CD4-positive, alpha-beta T cell treated with Interleukin-4 for 1 hour (primary cell): ENCODE results near the gene RIPK1.
A peak's percentile ranks its signal among the peaks of the same experiment; 100 is the strongest.
"Not testable (repeated sequence)": the region's sequence is repeated elsewhere in the genome, so short reads cannot be mapped to it uniquely, and the experiment has no call there.

Experiments used
- DNase-seq, 2 donors: peaks; one replicate each; pipeline ENCODE4 v3.0.0-alpha.2; 2020 to 2022

RIPK1 gene

DNA sequence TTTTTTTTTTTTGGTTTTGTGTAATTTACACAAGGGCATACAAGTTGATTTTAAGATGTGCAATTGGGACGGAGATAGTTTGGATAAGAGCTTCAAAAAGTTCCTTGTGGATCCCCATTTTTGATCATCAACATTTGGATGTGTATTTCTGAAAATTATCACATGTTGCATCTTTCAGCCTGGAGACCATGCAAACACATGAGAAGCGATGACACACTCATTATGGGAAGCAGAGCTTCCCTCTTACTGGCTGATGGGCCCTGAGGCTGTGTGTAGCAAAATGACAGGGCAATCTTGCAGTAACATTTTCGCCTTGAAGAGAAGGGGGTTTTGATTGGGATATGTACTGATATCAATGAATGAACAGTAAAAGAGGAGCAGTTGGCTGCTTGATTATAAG is 22.0 kb upstream of the RIPK1 start:
- DNase-seq: no peak

DNA sequence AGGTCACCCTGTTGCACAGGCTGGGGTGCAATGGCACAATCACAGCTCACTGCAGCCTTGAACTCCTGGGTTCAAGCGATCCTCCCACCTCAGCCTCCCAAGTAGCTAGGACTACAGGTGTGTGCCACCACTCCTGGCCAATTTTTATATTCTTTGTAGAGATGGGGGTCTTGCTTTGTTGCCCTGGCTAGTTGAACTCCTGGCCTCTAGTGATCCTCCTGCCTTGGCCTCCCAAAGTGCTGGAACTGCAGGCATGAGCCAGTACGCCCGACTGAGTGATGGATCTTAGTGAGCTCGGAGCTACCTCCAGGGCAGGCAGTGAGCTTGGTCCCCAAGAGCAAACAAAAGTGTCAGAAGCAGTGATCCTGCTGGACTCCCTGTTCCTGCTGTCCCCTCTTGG is 20.3 kb upstream of the RIPK1 start:
- not testable (repeated sequence) for DNase-seq

DNA sequence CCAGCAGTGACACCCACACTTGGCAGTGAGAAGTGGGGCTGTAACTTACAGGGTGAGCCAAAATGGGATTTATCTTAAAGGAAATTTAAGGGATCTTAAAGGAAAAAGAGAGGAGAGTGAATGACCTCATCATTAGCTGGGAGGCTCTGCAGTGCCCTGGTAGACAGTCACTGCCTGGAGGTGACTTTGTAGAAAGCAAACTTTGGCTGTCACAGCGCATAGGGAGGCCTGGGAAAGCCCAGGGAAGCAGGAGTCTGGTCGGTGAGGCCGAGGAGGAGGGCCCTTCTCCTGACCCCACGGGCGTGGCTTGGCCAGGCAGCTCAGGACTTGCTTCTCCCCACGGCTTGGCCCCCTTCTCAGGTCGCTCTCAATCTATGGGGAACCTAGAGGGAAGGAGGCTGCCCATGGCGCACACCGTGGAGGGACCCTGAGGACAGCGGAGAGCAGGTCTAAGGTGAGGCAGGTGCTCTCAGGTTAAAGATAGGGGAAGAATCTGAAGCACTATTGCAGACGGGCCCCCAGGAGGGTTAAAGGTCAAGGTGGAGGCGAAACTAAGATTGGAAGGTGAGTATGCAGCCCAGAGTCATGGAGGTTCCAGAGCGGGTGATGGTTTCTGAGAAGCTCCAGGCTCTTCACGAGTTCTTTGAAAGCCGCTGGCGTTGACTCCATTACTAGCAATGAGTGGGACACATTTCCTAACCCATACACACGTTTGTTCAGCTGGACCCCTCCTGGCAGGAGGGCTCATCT is 15.6 kb upstream of the RIPK1 start:
- no peak for DNase-seq

DNA sequence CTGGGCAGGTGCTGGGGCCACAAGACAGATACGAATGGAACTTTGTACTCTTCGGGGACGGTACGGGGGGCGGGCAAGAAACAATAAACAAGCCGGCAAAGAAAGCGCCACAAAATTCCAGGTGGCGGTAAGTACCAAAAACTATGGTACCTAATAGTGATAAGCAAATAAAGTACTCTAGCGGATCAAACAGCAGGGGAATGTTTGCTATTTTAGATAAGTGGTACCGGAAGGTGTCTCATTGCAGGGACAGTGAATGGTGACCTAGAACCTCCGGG is 15.1 kb upstream of the RIPK1 start:
- no peak for DNase-seq

DNA sequence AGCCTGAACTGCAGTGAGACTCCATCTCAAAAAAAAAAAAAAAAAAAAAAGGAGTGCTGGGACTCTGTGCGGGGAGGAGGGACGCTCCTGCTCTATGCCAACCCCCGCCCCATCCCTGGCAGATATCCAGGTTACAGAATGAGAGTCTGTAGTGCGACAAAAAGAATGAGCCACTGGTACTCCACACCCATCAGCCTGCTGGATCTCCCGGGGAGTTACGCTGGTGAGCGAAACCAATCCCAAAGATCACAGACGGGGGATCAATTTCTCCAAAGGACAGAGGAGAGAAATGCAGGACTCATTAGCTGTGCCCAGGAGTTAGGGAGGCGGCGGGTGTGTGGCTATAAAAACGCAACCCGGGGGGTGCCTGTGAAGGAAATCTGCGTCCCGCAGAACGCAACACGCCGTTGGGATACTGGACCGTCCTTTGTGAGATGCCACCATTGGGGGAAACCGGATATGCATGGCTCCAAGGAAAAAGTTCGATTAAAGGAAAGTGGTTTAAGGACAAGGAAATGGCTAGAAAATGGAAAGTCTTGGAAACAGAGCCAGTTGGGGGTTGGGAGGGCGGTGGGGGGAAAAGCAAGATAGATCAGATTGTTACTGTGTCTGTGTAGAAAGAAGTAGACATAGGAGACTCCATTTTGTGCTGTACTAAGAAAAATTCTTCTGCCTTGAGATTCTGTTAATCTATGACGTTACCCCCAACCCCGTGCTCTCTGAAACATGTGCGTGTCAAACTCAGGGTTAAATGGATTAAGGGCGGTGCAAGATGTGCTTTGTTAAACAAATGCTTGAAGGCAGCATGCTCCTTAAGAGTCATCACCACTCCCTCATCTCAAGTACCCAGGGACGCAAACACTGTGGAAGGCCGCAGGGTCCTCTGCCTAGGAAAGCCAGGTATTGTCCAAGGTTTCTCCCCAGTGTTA is 13.8 kb upstream of the RIPK1 start:
- DNase-seq: not testable (repeated sequence)

DNA sequence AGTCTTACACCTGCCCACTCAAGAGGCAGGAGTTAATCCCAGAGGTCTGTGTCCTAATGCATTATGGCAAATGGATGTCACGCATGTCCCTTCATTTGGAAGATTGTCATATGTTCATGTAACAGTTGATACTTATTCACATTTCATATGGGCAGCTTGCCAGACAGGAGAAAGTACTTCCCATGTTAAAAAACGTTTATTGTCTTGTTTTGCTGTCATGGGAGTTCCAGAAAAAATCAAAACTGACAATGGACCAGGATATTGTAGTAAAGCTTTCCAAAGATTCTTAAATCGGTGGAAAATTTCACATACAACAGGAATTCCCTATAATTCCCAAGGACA is 13.2 kb upstream of the RIPK1 start:
- DNase-seq: not testable (repeated sequence)

DNA sequence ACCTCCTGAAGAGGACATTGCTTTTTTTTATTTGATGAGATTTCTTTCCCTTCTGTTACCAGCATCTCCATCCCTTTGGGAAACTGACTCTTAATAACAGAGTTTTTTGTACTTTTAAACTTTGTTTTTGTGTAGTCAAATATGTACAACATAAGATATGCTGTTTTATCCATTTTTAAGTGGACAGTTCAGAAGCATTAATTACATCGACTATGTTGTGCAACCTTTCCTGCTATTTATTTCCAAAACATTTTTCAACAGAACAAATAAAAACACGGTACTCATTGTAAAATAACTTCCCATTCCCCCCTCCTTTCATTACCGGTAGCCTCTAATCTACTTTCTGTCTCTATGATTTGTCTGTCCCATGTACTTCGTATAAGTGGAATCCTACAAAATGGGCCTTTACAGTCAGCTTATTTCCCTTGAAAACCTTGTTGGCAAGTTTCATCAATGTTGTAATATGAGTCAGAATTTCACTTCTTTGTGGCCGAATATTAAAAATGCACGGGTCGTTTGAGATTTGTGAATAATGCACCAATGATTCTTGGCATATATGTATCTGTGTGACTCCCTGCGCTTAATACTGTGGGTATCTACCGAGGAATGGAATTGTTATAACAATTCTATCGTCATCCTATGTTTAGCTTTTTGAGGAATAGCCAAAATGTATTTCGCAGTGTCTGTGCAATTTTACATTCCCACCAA is 11.1 kb upstream of the RIPK1 start:
- no peak for DNase-seq

DNA sequence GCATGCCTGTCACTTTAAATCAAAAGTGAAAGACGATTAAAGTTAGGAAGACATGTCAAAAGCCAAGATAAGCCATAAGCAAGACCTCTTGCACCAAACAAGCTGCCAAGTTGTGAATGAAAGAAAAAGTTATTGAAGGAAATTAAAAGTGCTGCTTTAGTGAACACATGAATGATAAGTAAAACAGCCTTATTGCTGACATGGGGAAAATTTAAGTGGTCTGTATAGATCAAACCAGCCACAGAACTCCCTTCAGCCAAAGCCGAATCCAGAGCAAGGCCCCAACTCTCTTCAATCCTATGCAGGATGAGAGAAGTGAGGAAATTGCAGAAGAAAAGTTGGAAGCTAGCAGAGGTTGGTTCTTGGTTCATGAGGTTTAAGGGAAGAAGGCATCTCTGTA is 9.3 kb upstream of the RIPK1 start:
- DNase-seq: no peak

DNA sequence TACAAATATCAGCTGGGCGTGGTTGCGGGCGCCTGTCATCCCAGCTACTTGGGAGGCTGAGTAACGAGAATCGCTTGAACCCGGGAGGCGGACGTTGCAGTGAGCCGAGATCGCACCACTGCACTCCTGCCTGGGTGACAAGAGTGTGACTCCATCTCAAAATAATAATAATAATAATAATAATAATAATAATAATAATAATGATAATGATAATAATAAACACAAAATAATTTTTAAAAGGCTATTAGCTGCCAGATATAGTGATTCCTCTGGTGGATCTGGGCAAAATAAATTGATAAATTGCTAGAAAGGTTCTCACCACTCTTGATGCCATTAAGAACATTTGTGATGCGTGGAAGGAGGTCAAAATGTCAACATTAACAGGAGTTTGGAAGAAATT is 8.2 kb upstream of the RIPK1 start:
- DNase-seq: not testable (repeated sequence)

DNA sequence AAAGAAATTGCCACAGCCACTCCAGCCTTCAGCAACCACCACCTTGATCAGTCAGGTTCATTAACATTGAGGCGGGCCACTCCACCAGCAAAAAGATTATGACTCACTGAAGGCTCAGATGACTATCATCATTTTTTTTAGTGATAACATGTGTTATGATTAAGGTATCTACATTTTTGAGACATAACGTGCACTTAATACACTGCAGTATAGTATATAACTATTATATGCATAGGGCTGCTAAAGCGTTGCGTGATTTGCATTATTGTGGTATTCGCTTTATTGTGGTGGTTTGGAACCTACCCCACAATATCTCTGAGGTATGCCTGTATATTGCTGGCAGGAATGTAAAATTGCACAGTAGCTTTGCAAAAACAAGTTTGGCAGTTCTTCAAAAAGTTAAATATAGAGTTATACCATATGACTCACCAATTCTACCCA is 6.8 kb upstream of the RIPK1 start:
- DNase-seq: no peak

DNA sequence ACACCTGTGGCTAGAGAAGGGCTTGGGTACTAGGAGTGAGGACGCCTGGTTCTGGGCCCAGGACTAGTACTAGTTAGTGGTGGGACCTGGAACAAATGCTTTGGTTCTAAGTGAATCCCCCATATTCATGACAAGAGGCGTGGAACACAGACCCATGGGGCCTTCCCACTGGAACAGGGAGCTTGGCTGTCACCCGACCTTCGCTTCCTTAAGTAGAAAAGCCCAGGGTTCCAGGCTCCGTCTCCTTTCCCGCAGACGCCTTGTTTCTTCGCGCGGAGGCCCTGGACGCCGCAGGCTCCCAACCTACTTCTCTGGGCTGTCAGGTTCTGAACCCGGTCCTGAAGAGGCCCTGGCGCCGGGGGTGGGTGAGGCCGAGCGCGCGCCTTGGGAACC is 5.0 kb upstream of the RIPK1 start:
- DNase-seq: not testable (repeated sequence)

DNA sequence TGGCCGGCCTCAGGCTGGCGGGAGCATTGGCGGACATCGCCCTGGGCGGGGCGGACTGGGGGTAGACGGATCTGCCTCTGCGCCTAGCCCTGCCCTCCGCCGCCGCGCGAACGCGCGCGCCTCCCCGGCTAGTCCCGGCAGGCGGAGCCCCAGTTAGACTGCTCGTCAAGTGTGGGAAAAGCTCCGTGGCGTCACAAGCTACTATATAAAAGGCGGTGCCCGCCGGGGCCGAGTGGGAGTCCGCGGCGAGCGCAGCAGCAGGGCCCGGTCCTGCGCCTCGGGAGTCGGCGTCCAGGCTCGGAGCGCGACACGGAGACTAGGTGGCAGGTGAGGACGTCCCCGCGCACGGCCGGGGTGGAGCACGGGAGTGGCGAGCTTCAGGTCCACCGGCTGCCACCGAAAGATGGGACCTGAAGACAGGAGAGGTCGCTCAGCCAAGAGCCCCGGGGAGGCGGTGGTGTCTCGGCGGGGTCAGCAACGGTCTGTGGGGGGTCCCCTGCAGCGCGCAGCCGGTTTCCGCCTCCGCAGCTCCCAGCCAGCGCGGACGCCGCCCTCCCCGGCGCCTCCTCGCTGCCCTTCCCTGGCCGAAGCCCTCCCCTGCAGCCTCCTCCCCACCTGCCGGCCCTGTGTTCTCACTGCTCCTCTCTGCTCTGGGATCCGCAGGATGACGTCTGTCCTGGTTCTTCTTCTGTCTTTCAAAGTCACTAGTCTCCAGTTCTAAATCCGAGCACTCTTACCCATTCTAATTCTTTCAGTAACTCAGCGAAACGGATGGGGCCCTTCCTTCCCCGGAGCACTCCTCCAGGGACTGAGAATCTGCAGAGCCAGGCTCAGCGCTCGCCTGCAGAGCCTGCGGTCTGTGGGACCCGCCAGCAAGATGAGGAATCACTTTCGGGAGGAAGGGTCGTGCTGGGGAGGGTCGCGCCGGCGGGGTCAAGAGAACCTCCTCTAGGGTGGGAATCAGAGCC is 4.3 kb upstream of the RIPK1 start:
- DNase-seq: peak; percentile 95

DNA sequence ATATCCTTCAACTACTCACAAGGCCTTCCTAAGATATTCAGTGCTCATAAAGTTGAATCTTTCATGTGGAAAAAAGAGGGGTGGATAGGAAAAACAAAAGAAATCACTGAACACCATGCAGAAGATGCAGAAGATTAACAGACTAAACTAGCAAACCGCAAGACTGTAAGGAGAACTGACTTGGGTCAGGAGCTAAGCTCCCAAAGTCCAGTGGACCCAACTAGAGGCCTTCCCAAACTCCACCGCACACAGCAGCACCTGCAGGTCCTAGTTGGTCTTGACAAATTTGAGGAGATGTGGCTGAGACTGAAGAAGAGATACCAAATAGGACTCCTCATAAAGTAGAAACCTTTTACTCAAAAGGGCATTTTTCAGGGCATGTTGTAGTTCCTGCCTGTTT is 3.3 kb downstream of the RIPK1 start:
- DNase-seq: no peak

DNA sequence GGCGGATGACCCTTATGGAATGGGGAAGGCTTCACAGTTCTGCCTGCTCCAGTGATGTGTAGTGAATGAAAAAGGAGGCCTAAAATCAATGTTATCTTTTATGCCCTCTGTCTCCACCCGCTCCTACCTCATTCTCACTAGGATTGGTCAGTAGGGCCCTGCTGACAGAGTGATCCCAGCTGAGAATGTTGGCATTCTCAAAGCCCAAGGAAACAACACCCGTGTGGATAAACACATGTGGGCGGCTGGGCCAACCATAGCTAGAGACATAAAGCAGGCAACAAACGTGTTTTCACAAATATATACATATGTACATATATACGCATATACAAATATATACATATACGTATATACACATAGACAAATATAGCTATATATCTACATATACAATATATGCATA is 4.5 kb downstream of the RIPK1 start:
- no peak for DNase-seq

DNA sequence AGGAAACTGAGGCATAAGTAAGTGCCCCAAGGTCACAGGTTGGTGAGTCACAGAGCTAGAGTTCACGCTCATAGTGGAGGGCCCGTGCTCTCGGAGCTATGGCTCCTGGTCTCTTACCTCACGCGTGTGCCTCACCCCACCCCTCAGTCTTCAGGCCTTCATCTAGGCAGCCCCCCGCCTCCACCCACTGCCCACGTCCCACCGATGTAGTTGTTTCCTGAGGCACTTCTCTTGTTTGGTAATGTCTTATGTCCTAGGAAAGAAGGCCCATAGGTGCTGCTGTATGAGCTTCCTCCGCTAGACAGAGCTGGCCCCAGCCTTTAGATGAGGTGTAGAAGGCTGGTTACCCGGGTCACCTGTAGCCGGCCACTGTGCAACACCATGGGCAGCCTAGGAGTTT is 5.1 kb downstream of the RIPK1 start:
- DNase-seq: no peak

DNA sequence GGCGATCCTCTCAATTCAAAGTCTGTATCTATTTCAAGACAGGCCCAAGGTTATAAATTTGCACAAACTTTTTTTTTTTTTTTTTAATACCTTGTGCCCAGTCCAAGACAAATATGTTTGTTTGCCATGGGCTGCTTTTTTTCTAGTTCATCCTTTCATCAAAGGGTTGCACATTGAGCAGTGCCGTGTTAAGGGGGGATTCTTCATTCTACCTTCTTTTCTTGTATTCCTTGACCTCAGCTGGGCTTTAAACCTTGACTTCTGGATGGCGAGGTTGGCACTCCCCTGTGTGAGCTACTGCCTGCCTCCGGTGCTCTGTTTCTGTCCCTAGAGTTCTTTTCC is 7.4 kb downstream of the RIPK1 start:
- no peak for DNase-seq

DNA sequence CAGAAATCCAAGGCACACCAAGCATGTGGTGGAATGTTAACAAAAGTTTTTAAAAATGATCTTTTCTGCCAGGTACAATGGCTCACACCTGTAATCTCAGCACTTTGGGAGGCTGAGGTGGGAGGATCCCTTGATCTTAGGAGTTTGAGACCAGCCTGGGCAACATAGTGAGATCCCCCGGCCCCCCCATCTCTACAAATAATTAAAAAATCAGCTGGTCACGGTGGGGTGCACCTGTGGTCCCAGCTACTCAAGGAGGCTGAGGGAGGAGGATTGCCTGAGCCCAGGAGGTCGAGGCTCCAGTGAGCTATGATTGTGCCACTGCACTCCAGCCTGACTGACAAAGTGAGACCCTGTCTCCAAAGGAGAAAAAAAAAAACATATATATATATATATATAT is 8.0 kb downstream of the RIPK1 start:
- DNase-seq: no peak

DNA sequence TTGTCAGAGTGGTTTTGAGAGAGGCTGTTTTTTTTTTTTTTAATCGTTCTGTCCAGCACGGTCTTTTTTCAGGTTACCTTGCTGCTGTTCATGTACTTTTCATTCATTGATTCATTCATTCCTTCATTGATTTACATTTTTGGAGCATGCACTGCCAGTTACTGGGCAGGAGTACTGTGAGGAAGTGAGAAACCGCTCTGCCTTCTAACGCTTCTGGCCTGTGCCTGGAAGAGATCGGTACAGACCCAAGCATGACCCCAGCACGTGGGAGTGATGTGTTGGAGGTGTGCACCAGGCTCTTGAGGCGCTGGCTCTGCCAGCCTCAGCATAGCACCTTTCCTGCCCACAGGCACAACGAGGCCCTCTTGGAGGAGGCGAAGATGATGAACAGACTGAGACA is 9.1 kb downstream of the RIPK1 start:
- no peak for DNase-seq

DNA sequence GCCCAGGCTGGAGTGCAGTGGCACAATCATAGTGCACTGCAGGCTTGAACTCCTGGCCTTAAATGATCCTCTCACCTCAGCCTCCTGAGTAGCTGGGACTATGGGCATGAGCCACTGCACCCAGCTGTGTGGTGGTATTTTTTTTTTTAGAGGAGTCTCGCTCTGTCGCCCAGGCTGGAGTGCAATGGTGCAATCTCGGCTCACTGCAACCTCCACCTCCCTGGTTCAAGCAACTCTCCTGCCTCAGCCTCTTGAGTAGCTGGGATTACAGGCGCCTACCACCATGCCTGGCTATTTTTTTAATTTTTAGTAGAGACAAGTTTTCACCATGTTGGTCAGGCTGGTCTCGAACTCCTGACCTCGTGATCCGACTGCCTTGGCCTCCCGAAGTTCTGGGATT is 10.7 kb downstream of the RIPK1 start:
- DNase-seq: not testable (repeated sequence)

DNA sequence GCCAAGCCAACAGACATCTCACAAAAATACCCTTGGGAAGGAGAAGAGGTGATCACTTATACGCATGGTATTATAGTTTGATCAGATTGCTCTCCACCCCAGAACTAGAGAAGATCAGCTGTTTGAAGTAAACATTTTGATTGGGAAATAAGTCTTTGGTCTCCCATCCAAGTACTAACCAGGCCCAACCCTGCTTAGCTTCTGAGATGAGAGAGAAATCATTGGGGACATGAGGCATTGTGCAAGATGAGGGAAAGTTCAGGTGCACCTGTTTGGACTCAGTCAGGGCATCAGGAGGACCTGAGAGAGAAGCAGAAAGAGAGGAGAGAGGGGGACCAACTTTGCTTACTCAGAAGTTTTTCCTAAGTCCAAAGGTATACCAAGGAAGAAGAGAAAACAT is 11.4 kb downstream of the RIPK1 start:
- DNase-seq: no peak

DNA sequence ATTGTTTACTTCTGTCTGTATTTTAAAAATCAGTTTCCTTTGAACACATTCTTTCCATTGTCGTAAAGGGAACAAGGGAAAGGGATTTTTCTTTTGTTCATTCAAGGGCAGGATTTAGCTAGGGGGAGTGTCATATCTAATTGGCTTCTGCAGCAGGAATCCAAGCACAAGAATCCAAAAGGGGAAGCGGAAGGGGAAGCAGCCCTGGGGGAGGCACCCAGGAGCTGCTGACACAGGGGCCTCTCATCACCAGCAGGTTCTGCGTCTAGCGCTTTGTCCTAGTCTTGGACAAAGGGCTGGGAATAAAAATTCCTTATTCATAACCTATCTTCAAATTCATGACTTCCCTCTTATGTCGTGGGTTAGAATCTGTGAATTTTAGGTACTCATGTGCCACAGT is 13.7 kb downstream of the RIPK1 start:
- no peak for DNase-seq

DNA sequence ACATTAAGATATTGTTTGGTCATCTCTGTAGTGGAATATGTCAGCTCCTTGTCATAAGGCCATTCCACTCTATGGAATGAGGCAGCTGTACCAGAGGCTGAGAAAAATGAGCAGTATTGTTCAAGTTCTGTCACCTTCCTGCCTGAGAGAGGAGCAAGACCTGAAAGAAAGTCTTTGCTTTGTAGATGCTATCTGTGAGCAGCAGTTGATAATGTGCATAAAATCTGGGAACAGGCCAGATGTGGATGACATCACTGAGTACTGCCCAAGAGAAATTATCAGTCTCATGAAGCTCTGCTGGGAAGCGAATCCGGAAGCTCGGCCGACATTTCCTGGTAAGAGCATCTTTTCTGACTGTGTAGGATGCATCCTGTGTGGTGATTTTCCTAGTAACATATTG is 16.8 kb downstream of the RIPK1 start:
- DNase-seq: no peak
